HG02642 (cell line): ENCODE results near the gene S100A12.
"Not testable (repeated sequence)": the region's sequence is repeated elsewhere in the genome, so short reads cannot be mapped to it uniquely, and the experiment has no call there.

Experiments
- ATAC-seq: cut with Tn5 transposase; IDR thresholded peaks from one replicate; pipeline ENCODE4 v1.9.1; 2021; ENCODE audit warnings: mild to moderate bottlenecking; ENCODE audit not compliant: unreplicated experiment, poor library complexity

The S100A12 gene

DNA sequence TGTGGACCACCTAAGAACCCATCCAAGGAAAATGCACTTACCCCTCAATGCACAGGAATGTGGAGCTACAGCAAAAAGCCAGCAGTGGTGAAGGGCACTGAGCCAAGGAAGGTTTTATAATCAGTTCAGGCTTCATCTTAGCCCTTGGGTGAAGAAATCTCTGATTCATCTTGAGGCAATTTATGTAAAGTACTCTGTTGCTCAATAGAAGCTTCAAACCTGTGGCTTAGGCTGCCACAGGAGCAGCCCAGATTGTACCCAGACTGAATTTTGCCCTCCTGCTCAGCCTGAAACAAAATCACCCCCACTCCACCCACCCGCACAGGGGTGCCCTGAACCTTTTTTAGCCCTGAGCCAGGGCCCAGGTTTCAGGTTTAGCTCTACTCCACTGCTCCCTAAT, at the start of gene S100A12:
Gene S100A12 (minus strand): TSS at position 111 of the 400 bp plus-strand sequence. CDS start 1,029 bp downstream, outside the sequence.
- ATAC-seq, result no peak

DNA sequence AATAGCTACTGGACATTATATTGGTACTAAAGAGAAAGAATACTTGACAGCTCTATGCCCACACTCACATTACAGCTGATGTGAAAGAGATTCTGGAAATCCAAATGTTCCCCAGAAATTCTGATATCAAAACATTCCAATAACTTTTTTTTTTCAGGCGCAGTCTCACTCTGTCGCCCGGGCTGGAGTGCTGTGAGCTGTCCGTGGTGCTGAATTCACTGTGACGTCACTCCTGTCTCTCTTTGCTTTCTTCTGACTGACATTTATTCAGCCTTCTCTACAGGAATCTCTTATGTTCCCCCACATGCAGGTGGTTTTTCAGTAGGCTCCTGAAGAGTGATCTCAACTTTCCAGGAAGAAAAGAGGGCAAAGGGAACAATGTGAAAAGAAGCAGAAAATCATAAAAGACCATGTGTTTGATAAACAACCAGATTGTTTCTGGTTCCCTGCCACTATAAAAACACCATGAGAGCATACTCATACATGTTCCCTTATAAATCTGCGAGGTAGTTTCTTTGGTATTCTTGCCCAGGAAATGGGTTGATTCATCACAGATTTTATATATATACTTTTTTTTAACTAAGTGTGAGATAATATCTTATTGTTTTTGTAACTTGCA, 47.1 kb upstream of the S100A12 start:
- no peak for ATAC-seq

DNA sequence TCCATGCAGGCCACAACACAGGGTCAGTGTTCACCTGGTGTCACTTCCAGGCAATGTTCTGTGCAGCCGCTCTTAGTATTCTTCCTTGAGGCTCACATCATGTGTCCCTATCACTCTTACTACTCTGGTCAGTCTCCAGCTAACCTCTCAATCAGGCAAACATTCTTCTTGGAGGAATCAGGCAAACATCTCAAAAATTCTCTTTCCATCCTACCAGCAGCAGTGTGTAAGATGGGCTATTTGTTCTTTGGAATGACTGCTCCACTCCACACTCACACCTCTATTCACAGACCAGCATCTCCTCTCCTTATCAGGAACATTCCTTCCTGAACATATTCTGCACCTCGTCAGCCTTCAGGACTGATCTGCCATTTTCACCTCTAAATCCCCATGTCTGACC, 44.9 kb upstream of the S100A12 start:
- no peak for ATAC-seq

DNA sequence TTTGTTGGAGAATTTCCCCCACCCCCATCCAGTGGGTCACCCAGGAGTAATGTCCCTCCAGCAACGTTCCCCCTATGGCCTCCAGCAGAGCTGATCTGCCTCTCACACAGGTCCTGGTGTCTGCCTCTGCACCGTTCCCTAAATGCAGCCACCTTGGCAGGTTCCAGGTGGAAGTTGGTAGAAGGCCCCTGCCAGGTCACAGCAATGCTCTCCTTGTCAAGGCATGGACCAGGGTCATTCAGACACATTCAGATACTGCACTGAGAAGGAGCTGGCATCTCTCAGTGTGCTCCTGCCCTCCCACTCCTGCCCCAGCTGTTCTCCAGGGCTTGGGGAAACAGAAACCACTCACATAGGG, 44.0 kb upstream of the S100A12 start:
- ATAC-seq, result not testable (repeated sequence)

DNA sequence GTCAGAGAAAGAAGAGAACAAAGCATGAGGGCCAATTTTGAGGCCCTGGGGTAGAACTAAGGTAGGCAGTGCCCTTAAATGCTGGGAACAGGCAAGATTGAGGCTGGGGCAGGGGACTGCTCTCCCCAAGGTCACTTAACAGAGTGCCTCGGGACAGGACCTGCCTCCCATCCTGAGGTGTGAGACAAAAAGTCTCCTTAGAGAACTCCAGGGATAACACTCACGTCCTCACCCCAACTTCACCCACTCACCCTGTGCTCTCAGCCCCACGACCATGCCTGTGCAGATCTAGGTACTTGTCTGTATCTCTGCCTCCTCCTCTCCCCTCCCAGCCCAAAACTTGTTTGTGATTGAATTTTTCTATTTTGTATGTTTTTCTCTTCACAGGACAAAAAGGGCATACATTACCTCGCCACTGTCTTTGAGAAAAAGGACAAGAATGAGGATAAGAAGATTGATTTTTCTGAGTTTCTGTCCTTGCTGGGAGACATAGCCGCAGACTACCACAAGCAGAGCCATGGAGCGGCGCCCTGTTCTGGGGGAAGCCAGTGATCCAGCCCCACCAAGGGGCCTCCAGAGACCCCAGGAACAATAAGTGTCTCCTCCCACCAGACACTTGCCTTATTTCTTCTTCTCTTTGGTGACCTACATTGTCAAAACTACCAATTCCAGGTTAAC, 43.5 kb upstream of the S100A12 start:
- not testable (repeated sequence) for ATAC-seq

DNA sequence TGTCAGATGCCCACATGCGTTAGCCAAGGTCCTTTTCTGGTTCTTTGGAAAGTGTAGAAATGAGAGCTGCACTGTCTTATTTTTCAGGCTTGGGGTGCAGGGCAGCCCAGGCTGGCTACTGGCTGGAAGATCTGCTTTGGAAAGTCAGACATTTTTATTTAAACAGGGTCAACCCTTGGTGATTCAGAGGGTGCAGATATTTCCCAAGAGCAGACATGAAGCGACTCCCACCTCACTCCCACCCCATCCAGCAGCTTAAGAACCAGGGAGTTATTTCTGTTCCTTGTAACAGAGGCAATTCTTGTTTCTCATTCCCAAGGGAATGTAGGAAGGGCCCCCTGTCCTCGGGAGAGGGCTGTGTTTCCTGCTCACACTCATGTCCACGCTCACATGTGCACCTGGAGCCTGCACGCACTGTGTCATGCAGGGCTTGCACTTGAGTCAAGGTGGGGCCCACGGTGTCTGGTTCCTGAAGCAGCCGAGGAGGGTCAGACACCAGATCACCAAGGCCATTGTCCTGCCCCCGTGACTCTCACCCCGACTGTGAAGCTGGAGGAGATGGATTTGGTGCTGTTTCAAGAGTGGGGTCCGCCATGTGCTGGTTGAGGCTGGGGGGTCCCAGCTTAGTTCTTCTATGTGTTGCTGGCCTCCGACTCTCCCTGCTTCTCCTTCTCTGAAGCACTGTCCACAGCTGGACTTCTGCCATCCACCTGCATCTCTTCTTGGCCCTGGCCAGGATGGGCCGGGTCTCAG, 41.9 kb upstream of the S100A12 start:
- ATAC-seq, result no peak

DNA sequence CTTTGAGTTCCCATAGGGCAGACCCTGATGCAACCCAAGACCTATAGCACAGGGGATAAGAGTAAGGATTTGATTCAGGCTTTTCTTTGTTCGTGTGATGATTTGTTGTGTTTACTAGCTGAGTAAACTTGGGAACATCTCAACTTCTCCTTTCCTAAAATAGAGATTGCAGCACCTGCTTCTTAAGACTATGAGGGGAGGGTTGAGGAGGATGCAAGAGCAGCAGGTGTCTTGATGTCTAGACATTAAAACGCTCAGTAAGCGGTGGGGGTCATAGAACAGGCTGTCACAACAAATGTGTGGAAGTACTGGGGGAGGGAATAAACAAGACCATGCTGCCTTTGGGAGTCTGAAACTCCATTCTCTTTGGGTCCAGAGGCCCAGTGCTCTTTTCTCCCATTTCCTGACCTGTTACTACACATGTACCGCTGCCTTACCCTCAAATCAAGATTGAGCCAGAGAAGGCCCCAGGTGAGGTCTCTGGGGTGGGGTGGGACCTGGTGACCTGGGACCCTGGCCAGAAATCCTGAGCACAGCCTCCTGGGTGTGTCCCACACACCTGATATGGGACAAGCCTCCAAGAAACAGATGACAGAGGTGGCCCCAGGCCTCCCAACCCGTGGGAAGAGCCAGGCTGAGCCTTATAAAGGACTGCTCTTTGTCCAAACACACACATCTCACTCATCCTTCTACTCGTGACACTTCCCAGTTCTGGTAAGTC, 40.6 kb upstream of the S100A12 start, which contains the start of gene S100A7A:
Gene S100A7A (plus strand): TSS at position 671 of the 721 bp plus-strand sequence. CDS start 1,563 bp downstream, outside the sequence.
- ATAC-seq, result no peak

DNA sequence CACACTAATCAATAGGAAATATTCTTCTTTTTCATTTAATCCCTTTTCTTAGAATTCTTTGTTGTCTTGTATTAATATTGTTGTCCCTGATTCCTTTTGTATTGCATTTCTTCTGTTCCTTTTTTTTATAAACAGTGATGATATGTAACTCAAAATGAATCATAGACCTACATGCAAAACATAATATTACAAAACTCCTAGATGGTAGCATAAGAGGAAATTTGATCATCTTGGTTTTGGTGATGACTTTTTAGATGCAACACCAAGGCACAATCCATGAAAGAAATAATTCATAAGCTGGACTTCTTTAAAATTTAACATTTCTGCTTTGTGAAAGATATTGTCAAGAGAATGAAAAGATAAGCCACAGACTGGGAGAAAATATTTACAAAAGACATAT, 38.5 kb upstream of the S100A12 start:
- ATAC-seq, result not testable (repeated sequence)

DNA sequence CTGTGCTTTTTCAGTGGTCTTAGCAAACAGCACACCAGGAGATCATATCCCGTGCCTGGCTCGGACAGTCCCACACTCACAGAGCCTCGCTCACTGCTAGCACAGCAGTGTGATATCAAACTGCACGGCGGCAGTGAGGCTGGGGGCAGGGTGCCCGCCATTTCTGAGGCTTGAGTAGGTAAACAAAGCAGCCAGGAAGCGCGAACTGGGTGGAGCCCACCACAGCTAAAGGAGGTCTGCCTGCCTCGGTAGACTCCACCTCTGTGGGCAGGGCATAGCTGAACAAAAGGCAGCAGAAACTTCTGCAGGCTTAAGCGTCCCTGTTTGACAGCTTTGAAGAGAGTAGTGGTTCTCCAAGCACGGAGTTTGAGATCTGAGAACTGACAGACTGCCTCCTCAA, 31.9 kb upstream of the S100A12 start:
- not testable (repeated sequence) for ATAC-seq

DNA sequence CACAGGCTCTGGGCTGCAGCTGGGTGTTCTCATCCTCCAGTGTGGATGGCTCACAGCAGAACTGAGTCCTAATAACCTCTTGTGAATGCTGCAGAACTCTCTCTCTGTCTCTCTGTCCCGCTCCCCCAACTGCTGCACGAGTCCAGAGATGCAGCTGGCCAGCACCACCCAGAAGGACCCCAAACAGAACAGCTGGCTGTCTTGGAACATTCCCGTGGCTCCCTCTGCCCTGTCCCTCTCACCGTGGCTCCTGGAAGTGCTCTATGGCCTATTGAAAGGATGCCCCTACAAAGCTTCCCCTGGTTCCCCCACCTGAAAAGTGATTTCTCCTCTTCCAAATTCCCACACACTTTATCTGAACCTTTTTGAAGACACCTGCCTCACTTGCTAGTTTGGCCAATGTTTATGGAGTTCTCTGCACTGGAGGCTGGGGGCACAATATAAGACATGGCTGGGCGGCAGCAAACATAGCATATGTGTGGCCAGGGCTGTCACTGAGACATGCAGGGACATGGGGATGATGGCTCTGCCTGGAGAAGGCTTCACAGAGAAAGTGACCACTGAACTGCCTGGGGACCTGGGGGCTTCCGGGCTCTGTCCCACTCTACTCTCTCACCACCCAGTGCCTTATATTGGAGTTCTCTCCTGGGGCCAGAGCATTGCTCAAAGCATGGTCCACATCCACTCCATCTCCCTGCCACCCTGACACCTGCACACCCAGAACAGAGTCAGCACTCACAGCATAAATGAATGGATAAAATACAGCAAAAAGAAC, 30.6 kb upstream of the S100A12 start:
- ATAC-seq, result not testable (repeated sequence)

DNA sequence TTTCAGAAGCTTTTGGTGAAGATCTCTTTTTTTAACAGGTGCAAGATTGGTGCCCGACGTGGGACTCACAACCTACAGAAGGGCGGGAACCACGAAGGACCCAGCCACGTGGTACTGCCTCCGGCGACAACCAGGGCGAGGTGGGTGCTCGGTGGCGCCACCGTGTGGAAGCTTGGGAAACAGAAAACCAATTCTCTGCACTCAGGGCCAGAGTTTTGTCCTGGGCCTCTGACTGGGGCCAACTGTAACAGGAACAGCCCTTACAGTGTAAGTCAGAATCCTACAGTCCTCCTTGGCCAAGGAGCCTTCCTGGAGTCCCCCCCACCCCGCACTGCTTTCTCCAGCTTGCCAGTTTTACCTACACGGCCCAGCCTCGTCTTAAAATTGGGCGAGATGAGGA, 29.3 kb upstream of the S100A12 start:
- ATAC-seq, result no peak

DNA sequence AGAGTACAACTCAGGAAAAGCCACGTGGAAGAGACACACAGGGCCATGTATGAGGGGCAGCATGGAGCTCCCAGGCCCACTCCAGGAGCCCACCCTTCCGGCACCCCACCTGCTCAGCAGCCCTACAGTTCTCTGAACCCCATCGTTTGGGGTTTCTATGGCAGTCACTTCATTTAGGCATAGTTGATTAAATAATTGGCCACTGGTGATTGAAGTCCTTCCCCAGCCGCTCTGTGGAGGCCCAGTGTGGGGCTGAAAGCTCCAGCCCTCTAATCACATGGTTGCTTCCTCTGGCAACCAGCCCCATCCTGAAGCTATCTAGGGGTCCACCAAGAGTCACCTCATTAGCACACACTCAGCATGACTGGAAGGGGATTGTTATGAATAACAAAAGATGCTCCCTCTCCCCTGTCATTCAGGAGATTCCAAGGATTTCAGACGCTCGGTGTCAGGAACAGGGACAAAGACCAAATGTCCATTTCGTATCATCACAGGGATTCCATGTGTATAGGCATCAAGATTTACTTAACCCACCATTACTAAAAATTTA, 28.7 kb upstream of the S100A12 start:
- ATAC-seq, result no peak

DNA sequence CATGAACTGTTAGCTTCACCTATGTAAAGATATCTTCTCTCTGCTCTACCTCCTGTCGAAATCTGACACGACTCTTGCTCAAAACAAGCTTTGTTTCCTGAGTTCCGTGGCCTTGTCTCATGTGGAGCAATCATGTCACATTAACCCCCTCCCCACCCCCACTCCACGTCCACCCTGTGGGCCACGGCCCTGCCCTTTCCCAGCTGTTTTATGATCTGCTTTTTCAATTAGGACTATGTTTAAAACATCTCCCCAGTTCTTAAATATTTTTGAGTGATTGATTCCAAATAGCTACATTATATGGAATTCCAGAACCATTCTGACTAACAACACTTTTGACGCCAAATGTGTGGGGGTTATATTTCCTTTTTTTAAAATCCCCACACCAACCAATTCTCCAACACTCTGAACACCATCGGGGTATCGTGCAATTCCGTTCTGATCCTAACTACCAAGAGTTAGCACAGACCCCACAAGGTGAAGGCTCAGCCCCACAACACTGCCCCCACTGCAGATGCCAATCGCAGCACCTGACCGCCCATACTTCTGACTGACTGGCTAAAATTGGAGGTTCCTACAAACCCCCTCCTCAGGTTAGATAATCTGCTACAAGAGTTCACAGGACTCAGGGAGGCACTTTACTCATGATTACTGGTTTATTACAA, 28.1 kb upstream of the S100A12 start:
- no peak for ATAC-seq

DNA sequence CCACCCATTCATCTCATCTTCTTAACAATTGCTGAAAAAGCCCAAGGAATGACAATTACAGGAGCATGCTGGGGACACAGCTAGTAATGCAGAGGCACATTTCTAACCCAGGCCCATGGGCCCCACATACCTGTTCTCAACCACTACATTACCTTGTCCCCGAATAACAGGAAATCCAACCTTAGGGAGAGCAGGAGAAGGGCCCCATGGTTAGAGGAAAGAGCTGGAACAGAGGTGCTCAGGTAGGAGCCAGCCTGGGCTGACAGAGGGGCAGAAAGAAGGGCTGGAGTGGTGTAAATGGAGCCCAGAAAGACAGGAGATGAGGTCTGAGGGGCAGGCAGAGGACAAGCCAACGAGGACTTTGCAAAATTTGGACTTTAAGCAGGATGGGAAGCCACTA, 26.8 kb upstream of the S100A12 start:
- ATAC-seq, result no peak

DNA sequence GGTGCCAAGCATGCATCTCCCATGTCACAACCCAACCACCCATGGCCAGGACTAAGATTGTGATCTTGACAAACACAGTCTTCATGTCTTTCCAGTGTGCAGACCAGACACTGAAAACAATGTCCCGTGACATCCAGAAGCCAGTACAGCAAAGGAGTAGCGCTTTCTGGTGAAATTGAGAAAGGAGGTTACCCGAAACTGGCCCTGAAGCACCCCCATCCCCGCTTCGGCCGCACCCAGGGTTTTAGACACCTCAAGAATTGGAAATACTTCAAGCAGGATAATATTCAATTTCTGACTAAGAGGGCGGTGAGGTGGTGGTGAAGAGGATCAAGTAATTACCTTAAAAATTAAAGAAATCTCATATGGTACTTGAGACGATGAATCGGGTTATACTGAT, 26.0 kb upstream of the S100A12 start:
- ATAC-seq, result no peak

DNA sequence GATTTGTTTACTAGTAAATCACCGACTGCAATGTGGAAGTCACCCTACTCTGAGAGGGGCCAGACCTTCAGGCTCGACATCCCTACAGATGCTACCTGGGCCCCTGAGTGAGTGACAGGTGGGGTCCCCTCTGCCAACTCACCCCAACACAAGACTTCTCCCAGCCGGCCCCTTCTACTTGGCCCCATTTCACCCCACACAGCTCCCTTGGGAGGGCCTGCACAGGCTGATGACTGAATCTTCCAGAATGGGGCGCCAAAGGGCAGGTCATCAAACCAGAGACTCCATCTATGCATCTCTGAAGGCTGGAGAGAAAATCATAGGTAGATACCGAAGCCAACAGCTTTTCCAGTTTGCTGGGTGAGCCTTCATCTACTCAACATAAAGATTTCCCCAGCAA, 24.8 kb upstream of the S100A12 start:
- no peak for ATAC-seq

DNA sequence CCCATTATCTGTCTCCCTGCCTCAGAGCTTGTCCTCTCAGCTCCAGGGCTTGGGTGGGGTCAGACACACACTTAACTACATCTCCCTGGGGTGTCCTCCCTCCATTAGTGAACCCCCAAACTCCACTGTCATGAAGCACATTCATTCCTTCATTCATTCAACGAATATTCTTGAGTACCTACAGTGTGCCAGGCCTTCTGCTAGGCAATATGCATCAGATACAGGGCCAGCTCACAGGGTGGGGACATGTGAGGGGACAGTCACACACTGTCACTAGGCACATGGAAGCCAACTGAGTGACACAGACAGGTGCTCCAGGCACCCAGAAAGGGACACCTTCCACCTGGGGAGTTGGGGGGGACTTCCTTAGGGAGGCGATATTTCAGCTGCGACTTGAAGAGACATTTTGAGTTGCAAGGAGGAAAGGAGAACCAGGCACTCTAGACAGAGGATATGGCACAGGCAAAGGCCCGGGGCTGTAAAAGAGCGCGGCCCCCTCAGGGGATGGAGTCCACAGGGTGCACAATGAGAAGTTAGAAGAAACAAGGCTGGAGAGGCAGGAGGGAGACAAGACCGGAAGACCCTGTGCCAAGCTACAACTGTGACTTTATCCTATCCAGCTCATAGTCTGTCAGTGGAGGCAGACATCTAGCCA, 24.1 kb upstream of the S100A12 start:
- no peak for ATAC-seq

DNA sequence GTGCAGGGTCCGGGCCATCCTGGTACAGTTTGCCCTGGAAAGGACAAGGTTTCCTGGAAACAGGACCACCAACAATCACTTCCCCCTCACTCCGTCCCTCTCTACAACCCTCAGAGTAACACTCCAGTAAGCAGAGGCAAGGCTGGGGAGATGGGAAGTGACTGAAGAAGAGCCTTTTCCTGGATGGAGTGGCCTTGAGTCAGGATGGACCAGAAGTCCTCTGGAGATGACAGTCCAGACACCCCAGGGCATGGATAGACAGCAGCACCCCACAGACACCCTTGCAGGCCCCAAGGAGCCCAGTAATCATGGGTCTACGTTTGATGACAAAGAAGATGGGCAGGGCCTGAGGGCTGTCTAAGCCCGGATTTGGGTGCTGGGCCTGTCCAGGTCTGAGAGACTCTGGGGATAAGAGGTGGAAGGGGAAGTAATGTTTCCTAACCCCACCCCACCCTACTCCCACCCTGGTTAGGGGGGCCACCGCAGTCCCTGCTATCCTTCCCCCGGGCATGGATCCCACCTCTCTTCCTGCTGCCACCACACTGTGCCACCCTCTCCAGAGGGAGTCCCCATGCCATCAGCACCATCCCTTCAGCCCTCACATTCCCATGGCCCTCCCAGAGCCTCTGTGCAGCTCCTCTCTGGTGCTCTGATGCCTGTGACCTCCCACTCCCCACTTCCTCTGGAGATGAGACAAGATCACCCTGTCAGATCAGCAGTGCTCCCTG, 22.7 kb upstream of the S100A12 start:
- no peak for ATAC-seq
